Activated naive CD8-positive, alpha-beta T cell treated with anti-CD3 and anti-CD28 coated beads for 36 hours (primary cell): ENCODE measurements around the gene CCDC88C. TPM values are rescaled to one million over a fixed set of nuclear protein-coding genes. Genes with fewer than 3 reads are reported as not detected.
A peak's percentile ranks its signal among the peaks of the same experiment; 100 is the strongest.

Experiments
- DNase-seq: peaks from one replicate; pipeline ENCODE4 v3.0.0; 2021
- H3K27ac Mint-ChIP-seq: one replicate; pipeline ENCODE4 v1.8.0; 2022; ENCODE audit warnings: mild to moderate bottlenecking, moderate library complexity, mixed read lengths
- H3K27me3 Mint-ChIP-seq: one replicate; pipeline ENCODE4 v1.8.0; 2022; ENCODE audit warnings: mild to moderate bottlenecking, mixed read lengths
- H3K36me3 Mint-ChIP-seq: one replicate; pipeline ENCODE4 v1.8.0; 2021; ENCODE audit warnings: mild to moderate bottlenecking, mixed read lengths
- H3K4me1 Mint-ChIP-seq: one replicate; pipeline ENCODE4 v1.8.0; 2021; ENCODE audit warnings: mixed read lengths
- H3K4me3 Mint-ChIP-seq: one replicate; pipeline ENCODE4 v1.8.0; 2022; ENCODE audit warnings: mild to moderate bottlenecking, moderate library complexity, mixed read lengths
- H3K9me3 Mint-ChIP-seq: one replicate; pipeline ENCODE4 v1.8.0; 2022; ENCODE audit warnings: mixed read lengths
- total RNA-seq, 2 experiments: library from RNA; stranded (reverse); gene quantifications; one replicate each; pipeline ENCODE4 v1.2.3, GENCODE V29; 2021

The CCDC88C gene
- total RNA-seq, 2 experiments from 2014 or later, result 55.1 to 56.7 TPM

DNA sequence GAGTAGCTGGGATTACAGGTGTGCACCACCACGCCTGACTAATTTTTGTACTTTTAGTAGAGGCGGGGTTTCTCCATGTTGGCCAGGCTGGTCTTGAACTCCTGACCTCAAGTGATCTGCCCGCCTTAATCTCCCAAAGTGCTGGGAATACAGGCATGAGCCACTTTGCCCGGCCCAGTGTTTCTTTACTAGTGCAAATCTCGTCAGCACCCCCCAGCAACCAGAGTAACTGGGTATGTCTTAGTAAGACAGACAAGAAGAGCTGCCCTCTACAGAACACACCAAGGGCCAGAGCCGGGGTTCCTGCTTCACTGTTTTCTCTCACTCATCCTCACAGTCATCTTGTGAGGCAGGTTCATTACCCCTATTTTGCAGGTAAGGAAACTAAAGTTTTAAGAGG, 94.6 kb downstream of the CCDC88C start:
- no peak for DNase-seq
- H3K27ac Mint-ChIP-seq, result peak overlapping the region; percentile 100
- peaks cover 71% of the 10 kb centered on the region for H3K4me1 Mint-ChIP-seq
- H3K36me3 Mint-ChIP-seq, result peaks cover 56% of the 10 kb centered on the region
- H3K9me3 Mint-ChIP-seq, result no peaks in the 10 kb centered on the region
- no peaks in the 10 kb centered on the region for H3K27me3 Mint-ChIP-seq
- peak overlapping the region; percentile 89 for H3K4me3 Mint-ChIP-seq

GRCh38 chr14:91322623-91323022, 95.0 kb downstream of the CCDC88C start:
- H3K27ac Mint-ChIP-seq, result peak overlapping the region; percentile 100
- no peaks in the 10 kb centered on the region for H3K9me3 Mint-ChIP-seq
- H3K27me3 Mint-ChIP-seq, result no peaks in the 10 kb centered on the region
- DNase-seq, result no peak
- peaks cover 71% of the 10 kb centered on the region for H3K4me1 Mint-ChIP-seq
- no peak overlapping the region for H3K4me3 Mint-ChIP-seq
- H3K36me3 Mint-ChIP-seq, result peaks cover 54% of the 10 kb centered on the region

- DNase-seq, result no peak
- peaks cover 52% of the 10 kb centered on the region for H3K36me3 Mint-ChIP-seq
- H3K27me3 Mint-ChIP-seq, result no peaks in the 10 kb centered on the region
- no peaks in the 10 kb centered on the region for H3K9me3 Mint-ChIP-seq
- H3K27ac Mint-ChIP-seq, result peak overlapping the region; percentile 25
- H3K4me3 Mint-ChIP-seq, result no peak overlapping the region
- peaks cover 70% of the 10 kb centered on the region for H3K4me1 Mint-ChIP-seq
Measured at GRCh38 chr14:91321131-91321530, 96.5 kb downstream of the CCDC88C start.

- Mint-ChIP-seq H3K4me3 (no peak overlapping the region), H3K9me3 (no peaks in the 10 kb centered on the region), H3K36me3 (peaks cover 53% of the 10 kb centered on the region), H3K27me3 (no peaks in the 10 kb centered on the region), H3K4me1 (peaks cover 70% of the 10 kb centered on the region), H3K27ac (peak overlapping the region; percentile 79)
- no peak for DNase-seq
Measured at GRCh38 chr14:91320266-91320665, 97.4 kb downstream of the CCDC88C start.

DNA sequence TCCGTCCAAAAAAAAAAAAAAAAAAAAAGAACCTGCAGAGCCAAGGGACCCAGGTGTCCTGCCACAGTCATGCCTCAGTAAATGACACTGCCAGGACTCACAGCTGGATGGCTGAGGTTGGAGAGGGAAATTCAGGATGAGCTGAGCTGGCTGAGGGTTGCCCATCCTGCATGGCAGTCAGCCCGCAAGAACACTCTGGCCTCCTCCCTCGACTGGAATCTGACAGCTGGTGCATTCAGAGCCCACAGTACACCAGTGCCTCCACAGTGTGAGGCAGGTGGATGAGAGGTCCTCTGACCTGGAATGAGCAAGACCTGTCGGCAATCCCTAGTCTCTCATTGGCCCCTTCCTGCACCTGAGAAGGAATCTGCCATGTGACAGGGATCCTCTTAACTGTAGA, 98.7 kb downstream of the CCDC88C start:
- H3K27ac Mint-ChIP-seq, result peak overlapping the region; percentile 95
- peaks cover 63% of the 10 kb centered on the region for H3K4me1 Mint-ChIP-seq
- no peak overlapping the region for H3K4me3 Mint-ChIP-seq
- no peaks in the 10 kb centered on the region for H3K9me3 Mint-ChIP-seq
- peaks cover 54% of the 10 kb centered on the region for H3K36me3 Mint-ChIP-seq
- no peaks in the 10 kb centered on the region for H3K27me3 Mint-ChIP-seq
- DNase-seq, result no peak

DNA sequence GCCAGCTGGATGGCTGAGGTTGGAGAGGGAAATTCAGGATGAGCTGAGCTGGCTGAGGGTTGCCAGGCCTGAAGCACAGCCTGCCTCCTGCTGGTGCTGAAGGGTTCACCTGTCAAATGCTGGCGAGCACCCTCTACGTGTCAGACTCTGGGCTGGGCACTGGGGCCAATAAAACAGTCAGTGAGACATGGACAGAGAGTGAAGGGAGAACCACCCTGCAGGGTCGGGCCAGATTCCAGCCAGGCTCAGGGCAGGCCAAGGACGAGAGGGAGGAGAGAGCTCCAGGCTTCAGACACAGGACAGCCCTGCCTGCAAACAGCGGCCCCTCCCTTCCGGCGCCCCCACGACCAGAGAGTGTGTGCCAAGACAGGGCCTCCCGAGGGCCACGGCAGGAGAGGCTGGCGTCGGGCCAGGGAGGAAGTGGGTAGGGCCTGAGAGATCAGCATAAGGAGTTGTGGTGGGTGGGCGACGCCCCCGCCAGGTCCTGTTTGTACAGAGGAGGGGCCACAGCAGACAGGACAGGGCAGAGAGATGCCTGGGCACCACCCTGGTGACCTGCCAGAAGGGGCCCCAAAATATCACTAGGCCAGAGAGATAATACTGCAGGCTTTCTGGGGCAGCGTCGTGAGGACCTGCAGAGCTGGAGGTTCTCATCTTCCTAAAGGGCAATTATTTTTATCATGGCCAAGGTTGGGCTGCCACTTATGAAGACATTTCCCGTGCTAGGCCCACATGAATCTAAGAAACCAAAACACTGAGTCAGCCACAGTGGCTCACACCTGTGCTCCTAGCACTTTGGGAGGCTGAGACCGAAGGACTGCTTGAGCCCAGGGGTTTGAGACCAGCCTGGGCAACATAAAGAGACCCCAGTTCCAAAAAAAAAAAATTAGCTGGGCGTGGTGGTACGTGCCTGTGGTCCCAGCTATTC, 100.0 kb downstream of the CCDC88C start:
- peak overlapping the region; percentile 46 for H3K4me3 Mint-ChIP-seq
- peaks cover 57% of the 10 kb centered on the region for H3K36me3 Mint-ChIP-seq
- peak; percentile 88 for DNase-seq
- H3K27me3 Mint-ChIP-seq, result no peaks in the 10 kb centered on the region
- peak overlapping the region; percentile 95 for H3K27ac Mint-ChIP-seq
- H3K4me1 Mint-ChIP-seq, result peaks cover 60% of the 10 kb centered on the region
- no peaks in the 10 kb centered on the region for H3K9me3 Mint-ChIP-seq

DNA sequence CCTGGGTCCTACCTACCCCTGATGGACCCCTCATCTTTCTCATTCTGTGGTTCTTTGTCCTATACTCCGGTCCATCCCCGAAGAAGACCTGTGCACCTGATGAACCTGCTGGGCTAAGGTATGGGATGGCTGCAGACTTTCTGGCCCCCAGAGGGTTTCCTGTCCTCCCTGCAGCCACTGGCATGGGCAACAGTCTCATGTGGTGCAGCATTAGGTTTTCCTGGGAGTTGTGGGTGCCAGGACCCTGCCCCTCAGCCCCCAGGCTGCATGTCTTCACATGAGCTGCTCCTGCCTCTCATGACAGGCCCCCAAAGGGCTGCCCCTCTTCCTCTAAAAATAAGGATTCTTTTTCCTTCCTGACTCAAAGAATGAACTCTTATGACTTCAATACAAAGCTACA, 100.9 kb downstream of the CCDC88C start:
- peak overlapping the region; percentile 46 for H3K4me3 Mint-ChIP-seq
- H3K27ac Mint-ChIP-seq, result peak overlapping the region; percentile 95
- peaks cover 59% of the 10 kb centered on the region for H3K4me1 Mint-ChIP-seq
- H3K36me3 Mint-ChIP-seq, result peaks cover 55% of the 10 kb centered on the region
- no peaks in the 10 kb centered on the region for H3K9me3 Mint-ChIP-seq
- no peak for DNase-seq
- no peaks in the 10 kb centered on the region for H3K27me3 Mint-ChIP-seq

- DNase-seq, result peak; percentile 91
- Mint-ChIP-seq H3K9me3 (no peaks in the 10 kb centered on the region), H3K4me1 (peaks cover 64% of the 10 kb centered on the region), H3K27ac (peak overlapping the region; percentile 95), H3K36me3 (peaks cover 64% of the 10 kb centered on the region), H3K4me3 (peak overlapping the region; percentile 79), H3K27me3 (no peaks in the 10 kb centered on the region)
Measured at GRCh38 chr14:91315844-91316267, 101.8 kb downstream of the CCDC88C start.

DNA sequence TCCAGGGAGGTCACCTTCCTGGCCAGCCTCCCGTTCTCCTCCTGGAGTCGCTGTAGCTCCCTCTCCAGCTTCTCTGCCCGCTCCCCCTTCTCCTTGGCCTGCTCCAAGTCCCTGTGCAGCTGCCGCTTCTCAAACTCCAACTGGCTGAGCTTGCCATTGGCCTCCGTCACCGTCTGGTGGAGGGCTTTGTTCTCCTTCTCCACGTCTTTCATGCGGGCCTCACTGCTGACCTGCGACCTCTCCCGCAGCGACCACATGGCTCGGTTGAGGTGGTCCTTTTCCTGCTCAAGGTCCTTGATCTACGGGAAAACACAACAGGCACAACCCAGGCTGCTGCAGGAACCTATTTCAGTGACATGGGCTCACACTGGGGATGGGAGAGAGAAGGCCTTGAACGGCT, 103.8 kb downstream of the CCDC88C start:
- Mint-ChIP-seq H3K9me3 (no peaks in the 10 kb centered on the region), H3K4me1 (peaks cover 72% of the 10 kb centered on the region), H3K4me3 (no peak overlapping the region), H3K27ac (peak overlapping the region; percentile 85), H3K27me3 (no peaks in the 10 kb centered on the region), H3K36me3 (peaks cover 67% of the 10 kb centered on the region)
- DNase-seq, result no peak

- H3K4me1 Mint-ChIP-seq, result peaks cover 69% of the 10 kb centered on the region
- H3K27me3 Mint-ChIP-seq, result no peaks in the 10 kb centered on the region
- H3K9me3 Mint-ChIP-seq, result no peaks in the 10 kb centered on the region
- DNase-seq, result no peak
- peaks cover 66% of the 10 kb centered on the region for H3K36me3 Mint-ChIP-seq
- peak overlapping the region; percentile 85 for H3K27ac Mint-ChIP-seq
- peak overlapping the region; percentile 52 for H3K4me3 Mint-ChIP-seq
Measured at GRCh38 chr14:91313154-91313850, 104.3 kb downstream of the CCDC88C start.

- Mint-ChIP-seq H3K9me3 (no peaks in the 10 kb centered on the region), H3K27me3 (no peaks in the 10 kb centered on the region), H3K36me3 (peaks cover 61% of the 10 kb centered on the region), H3K4me3 (peak overlapping the region; percentile 62), H3K4me1 (peaks cover 56% of the 10 kb centered on the region), H3K27ac (peak overlapping the region; percentile 97)
- DNase-seq, result peak; percentile 35
Measured at GRCh38 chr14:91311284-91311662, 106.3 kb downstream of the CCDC88C start.

DNA sequence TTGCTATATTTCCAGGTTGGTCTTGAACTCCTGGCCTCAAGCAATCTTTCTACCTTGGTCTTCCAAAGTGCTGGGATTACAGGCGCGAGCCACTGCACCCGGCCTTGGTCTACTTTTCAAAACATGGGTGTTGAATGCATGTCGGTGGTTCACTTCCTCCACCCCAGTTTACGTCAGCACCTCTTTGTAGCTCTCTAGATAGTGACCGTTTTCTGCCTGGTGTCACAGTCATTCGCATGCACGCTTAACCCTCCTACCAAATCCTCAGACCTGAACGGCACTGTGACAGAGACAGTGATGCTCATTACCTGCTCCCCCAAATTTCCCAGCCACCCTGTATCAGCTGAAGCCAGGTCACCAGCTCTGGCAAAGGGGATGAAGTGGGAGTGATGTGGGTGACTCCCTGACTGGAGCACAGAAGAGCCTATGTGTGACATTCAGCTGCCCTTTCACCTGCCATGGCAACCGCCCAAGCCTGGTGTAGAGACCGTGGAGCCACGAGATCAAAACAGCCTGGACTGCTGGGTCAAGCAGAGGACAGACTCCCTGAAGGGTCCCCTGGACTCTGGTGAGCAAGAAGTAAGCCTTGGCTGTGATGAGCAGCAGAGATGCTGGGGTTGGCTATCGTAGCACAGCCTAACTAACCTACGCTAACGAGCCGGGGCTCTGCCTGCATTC, 106.9 kb downstream of the CCDC88C start:
- Mint-ChIP-seq H3K9me3 (no peaks in the 10 kb centered on the region), H3K27me3 (no peaks in the 10 kb centered on the region), H3K27ac (peak overlapping the region; percentile 97), H3K36me3 (peaks cover 57% of the 10 kb centered on the region), H3K4me1 (peaks cover 55% of the 10 kb centered on the region), H3K4me3 (peak overlapping the region; percentile 62)
- no peak for DNase-seq

DNA sequence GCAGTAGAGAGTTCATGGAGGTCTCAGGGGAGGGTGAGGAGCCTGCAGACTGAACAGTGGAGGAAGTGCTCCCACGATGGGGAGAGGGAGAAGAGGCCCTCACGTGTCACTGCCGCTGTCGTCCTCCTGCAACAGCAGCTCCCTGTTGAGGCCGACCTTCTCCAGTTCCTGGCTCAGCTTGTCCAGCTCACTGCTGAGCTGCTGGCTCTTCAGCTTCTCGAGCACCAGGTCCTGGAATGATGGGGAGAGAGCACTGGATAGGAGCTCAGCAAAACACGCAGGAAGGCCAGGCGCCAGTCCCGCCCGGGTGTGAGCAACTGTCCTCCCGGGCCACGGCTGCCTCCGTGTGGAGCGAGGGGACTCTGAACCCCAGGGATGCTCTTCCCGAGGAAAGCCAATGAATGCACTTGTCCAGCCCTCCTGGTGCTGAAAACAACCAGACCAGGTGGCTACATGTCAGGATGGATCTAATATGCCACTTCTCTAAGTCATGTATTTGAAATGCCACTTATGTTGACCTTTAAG, 107.8 kb downstream of the CCDC88C start:
- peak overlapping the region; percentile 97 for H3K27ac Mint-ChIP-seq
- DNase-seq, result no peak
- H3K4me1 Mint-ChIP-seq, result peaks cover 50% of the 10 kb centered on the region
- H3K27me3 Mint-ChIP-seq, result no peaks in the 10 kb centered on the region
- H3K36me3 Mint-ChIP-seq, result peaks cover 58% of the 10 kb centered on the region
- H3K4me3 Mint-ChIP-seq, result no peak overlapping the region
- H3K9me3 Mint-ChIP-seq, result no peaks in the 10 kb centered on the region

DNA sequence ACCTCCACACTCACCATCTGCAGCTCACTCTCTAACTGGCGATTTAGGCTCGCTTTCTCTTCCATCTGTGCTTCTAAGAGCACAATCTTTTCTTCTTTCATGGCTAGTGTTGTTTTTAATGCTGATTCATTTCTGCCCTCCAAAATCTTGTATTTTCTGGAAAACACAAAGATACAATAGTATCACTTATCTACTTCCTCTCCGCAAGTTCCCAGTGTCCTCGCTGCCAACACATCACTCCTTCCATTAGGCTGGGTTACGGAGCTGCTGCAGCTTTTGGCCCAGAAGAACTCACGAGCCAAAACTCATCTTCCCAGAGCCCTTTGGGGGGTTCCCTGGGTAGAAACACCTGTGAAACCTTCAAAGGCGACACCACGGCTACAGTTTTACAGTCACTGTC, 109.3 kb downstream of the CCDC88C start:
- no peaks in the 10 kb centered on the region for H3K27me3 Mint-ChIP-seq
- H3K27ac Mint-ChIP-seq, result peak overlapping the region; percentile 6
- DNase-seq, result no peak
- no peak overlapping the region for H3K4me3 Mint-ChIP-seq
- peaks cover 49% of the 10 kb centered on the region for H3K4me1 Mint-ChIP-seq
- no peaks in the 10 kb centered on the region for H3K9me3 Mint-ChIP-seq
- peaks cover 55% of the 10 kb centered on the region for H3K36me3 Mint-ChIP-seq

GRCh38 chr14:91307652-91308051, 110.0 kb downstream of the CCDC88C start:
- Mint-ChIP-seq H3K9me3 (no peaks in the 10 kb centered on the region), H3K4me1 (peaks cover 51% of the 10 kb centered on the region), H3K4me3 (no peak overlapping the region), H3K27ac (no peak overlapping the region), H3K27me3 (no peaks in the 10 kb centered on the region), H3K36me3 (peaks cover 49% of the 10 kb centered on the region)
- DNase-seq, result no peak
